Muscle of leg (tissue), 11 donors: ENCODE measurements around the gene LHFPL3. TPM values are rescaled to one million over a fixed set of nuclear protein-coding genes. Genes with fewer than 3 reads are reported as not detected.

ENCODE experiments used
- DNase-seq: peaks from one replicate; pipeline ENCODE4 v3.0.0; 2013
- H3K27ac ChIP-seq: one replicate; pipeline ENCODE4 v1.5.1; 2013; ENCODE audit warnings: mild to moderate bottlenecking, low read length, control low read depth
- H3K27me3 ChIP-seq: one replicate; pipeline ENCODE4 v1.6.1; 2013; ENCODE audit warnings: low read length; ENCODE audit not compliant: control insufficient read depth, insufficient read depth
- H3K36me3 ChIP-seq: one replicate; pipeline ENCODE4 v1.6.1; 2013; ENCODE audit warnings: low read length; ENCODE audit not compliant: control insufficient read depth, insufficient read depth
- H3K4me1 ChIP-seq: one replicate; pipeline ENCODE4 v1.6.1; 2013; ENCODE audit warnings: low read length; ENCODE audit not compliant: control insufficient read depth, insufficient read depth
- H3K4me3 ChIP-seq: one replicate; pipeline ENCODE4 v1.5.1; 2013; ENCODE audit warnings: low read length, control low read depth
- H3K9me3 ChIP-seq: replicated peaks from 2 replicates; pipeline ENCODE4 v1.6.1; 2013; ENCODE audit warnings: low read depth, low read length; ENCODE audit not compliant: control insufficient read depth
- WGBS: methylation state at CpG from one replicate; pipeline ENCODE4 v1.1.5; 2013; ENCODE audit warnings: missing lambda C conversion rate; ENCODE audit not compliant: insufficient coverage; 5-methylcytosine and 5-hydroxymethylcytosine counted together
- polyA plus RNA-seq, 8 donors: library from polyadenylated mRNA; unstranded; fragments of 120-200 nt; gene quantifications; one replicate each; pipeline versions ENCODE4 v1.2.1 to v1.2.3, GENCODE V29; 2013; ENCODE audit warnings: inconsistent platforms in 1 of 8, low replicate concordance in 1 of 8; ENCODE audit not compliant: insufficient read length in 8 of 8, insufficient read depth in 1 of 8
- total RNA-seq: library from RNA; stranded (reverse); fragments of 120-200 nt; gene quantifications from one replicate; pipeline ENCODE4 v1.2.4, GENCODE V29; 2013

The LHFPL3 gene
- total and polyA plus RNA-seq, 9 donors, result 0.06 to 0.47 (median 0.17) TPM; not detected in 6

DNA sequence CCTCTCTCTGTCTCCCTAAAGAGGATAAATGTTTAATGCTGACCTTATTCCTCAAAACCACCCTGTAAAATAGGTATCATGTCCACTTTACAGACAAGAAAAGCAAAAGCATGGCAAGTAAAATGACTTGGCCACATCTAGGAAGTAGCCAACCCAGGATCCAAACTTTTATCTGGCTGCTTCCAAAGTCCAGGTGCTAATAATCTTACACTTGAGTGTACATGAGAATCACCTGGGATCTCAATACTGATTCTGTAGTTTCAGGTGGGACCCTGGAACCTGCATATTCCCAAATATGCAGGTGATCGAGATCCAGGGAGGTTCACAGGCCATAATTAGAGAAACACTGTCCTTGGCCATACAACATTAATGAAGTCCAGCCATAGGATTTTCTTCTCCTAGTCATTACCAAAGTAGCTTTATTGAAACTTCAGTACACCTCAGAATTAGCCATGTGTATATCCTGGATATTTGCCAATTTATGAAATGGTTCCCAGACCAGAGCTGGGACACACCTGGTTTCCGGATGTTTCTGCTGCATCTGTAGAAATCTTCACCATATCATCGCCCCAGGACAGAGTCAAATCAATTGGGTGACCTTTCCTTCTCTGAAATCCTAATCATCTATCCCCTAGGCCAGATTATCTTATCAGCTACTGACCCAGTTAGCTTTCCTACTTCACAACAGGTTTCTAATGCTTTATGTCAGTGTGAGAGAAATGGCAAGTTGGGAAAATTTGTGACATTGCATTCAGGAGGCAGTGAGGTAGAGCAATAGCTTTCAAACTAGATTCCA lies 566.5 kb downstream of the LHFPL3 start:
- no peak overlapping the region for H3K27ac ChIP-seq
- H3K9me3 ChIP-seq, result no peaks in the 10 kb centered on the region
- no peaks in the 10 kb centered on the region for H3K36me3 ChIP-seq
- no peaks in the 10 kb centered on the region for H3K4me1 ChIP-seq
- no peak for DNase-seq
- 46% methylated on average over 3 of the region's 3 CpGs for WGBS
- H3K4me3 ChIP-seq, result no peak overlapping the region
- H3K27me3 ChIP-seq, result no peaks in the 10 kb centered on the region

DNA sequence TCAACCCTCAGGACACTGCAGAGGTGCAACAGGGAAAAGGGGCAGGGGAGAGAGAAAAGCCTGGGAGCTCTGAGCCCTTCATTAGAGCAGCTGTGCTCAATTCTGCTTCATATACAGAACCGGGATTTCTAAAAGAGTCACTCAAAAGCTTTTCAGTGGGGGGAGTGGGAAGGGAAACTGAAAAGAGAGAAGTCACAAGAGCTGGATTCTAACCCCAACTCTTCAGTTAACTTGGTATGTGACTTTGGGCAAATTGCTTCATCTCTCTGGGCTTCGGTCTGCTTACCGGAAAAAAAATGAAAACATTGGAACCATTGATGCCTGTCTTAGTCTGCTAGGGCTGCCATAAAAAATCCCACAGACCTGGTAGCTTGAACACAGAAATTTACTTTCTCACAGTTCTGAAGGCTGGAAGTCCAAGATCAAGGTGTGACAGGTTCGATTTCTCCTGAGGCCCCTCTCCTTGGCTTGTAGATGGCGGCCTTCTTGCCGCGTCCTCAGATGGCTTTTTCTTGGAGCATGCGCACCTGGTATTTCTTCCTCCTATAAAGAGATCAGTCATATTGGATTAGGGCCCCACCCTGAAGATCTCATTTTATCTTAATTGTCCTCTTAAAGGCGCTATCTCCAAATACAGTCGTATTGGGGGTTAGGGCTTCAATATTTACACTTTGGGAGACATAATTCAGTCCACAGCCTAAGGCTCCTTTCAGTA lies 567.3 kb downstream of the LHFPL3 start:
- H3K36me3 ChIP-seq, result no peaks in the 10 kb centered on the region
- 88% methylated on average over 3 of the region's 10 CpGs for WGBS
- no peaks in the 10 kb centered on the region for H3K27me3 ChIP-seq

DNA sequence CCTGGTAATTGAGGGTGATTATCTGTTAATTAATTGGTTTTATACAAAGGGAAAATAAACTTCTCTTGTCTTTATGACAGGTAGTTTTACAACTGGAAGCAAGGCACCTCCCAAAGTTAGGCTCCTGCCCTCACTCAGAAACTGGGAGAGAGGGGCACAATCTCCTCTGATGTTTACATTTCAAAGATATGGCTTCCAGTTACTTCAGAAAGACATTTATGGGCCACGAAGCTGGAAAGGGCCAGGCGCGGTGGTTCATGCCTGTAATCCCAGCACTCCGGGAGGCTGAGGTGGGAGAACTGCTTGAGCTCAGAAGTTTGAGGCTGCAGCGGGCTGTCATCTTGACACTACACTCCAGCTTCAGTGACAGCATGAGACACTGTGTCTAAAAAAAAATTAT lies 570.0 kb downstream of the LHFPL3 start:
- no peak for DNase-seq
- 72% methylated on average over 5 of the region's 5 CpGs for WGBS
- Histone ChIP-seq H3K4me3 (no peak overlapping the region), H3K4me1 (no peaks in the 10 kb centered on the region), H3K36me3 (no peaks in the 10 kb centered on the region), H3K27ac (no peak overlapping the region), H3K27me3 (no peaks in the 10 kb centered on the region), H3K9me3 (no peaks in the 10 kb centered on the region)

More for the DNA sequence above, 567.3 kb downstream of the LHFPL3 start:
- peak; percentile 43 for DNase-seq
- Histone ChIP-seq H3K4me3 (no peak overlapping the region), H3K27ac (no peak overlapping the region), H3K9me3 (no peaks in the 10 kb centered on the region), H3K4me1 (no peaks in the 10 kb centered on the region)

DNA sequence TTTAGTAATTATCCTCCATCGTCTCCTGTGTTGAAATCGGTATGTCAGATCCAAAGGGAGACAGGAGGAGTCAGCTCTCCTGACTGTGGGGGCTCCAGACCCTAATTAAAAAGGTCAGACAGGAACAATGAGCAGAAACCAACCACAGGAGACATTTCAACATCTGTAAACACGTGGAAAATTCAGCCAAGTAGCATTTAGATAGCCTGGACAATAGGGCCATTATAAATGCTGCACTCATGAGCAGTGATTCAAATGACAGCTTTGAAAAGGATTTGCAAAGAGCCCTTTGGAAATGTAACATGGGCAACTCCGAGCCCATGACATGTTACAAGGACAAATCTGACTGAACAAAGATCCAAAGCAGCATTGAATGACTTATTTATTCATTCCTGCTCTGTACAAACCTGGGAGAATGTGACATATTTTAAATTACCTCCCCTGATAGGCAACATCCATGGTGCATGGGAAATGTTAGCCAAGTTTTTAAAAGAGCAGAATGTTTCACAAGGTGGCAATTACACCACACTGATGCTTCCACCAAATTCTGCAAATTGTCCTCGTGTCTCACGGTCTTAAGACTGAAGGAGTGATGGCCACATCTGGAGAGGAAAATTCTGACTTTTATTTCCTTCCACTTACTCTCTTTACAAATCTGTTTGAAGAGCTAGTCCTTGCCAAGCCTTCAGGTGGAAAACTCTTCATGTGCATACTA lies 572.3 kb downstream of the LHFPL3 start:
- Histone ChIP-seq H3K9me3 (no peaks in the 10 kb centered on the region), H3K27me3 (no peaks in the 10 kb centered on the region), H3K4me1 (no peaks in the 10 kb centered on the region), H3K36me3 (no peaks in the 10 kb centered on the region), H3K4me3 (no peak overlapping the region), H3K27ac (no peak overlapping the region)
- DNase-seq, result no peak
- WGBS, result 37% methylated on average over 2 of the region's 6 CpGs

DNA sequence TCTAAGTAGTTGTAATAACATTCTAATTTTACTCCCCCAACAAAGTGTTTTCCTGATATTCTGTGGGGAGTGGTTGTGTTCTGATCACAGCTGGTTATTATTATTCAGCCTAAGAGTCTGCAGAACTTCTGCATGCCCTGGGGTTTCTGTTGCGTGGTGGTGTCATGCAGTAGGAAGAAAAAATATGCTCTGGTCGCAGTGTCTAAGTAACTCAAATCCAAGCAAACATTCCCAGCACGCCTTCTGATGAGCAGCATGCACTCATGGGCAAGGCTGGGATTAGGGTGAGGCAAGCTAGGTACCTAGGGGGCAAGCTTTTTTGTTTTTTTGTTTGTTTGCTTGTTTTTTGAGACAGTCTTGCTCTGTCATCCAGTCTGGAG lies 572.8 kb downstream of the LHFPL3 start:
- Histone ChIP-seq H3K27me3 (no peaks in the 10 kb centered on the region), H3K27ac (no peak overlapping the region), H3K36me3 (no peaks in the 10 kb centered on the region), H3K4me1 (no peaks in the 10 kb centered on the region), H3K9me3 (no peaks in the 10 kb centered on the region), H3K4me3 (no peak overlapping the region)
- no peak for DNase-seq
- WGBS, result no CpG with 5 or more reads among the region's 3 CpGs

DNA sequence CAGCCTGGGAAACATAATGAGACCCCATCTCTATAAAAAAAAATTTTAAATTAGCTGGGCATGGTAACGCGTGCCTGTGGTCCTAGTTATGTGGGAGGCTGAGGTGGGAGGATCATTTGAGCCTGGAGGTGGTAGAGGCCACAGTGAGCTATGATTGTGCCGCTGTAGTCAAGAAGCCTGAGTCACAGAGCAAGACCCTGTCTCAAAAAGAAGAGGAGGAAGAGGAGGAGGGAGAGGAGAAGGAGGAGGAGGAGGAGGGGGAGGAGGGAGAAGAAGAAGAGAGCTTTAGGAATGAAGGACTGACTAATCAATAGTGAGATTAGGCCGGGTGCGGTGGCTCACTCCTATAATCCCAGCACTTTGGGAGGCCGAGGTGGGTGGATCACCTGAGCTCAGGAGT lies 573.8 kb downstream of the LHFPL3 start:
- DNase-seq, result no peak
- H3K4me1 ChIP-seq, result no peaks in the 10 kb centered on the region
- no peaks in the 10 kb centered on the region for H3K9me3 ChIP-seq

DNA sequence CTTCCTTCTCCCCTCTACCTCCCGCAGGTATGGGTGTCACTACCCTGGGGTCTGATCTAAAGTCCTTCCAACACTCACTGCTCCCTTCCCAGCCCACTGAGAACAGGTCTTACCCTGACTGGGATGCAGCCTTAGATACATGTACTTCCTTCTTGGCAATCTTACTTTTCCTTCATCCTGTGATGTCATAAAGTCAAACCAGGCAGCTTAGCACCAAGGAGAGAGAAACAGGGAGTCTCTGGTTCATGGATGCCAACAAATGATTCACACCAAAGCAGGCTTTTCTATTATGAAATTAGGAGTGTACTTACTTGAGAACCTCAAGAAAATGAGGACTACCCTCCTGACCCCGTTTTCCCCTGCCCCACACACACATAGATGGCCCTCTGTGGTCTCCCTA lies 574.6 kb downstream of the LHFPL3 start:
- 91% methylated on average over 1 of the region's 2 CpGs for WGBS

More for the DNA sequence above, 573.8 kb downstream of the LHFPL3 start:
- Histone ChIP-seq H3K27me3 (no peaks in the 10 kb centered on the region), H3K4me3 (no peak overlapping the region), H3K36me3 (no peaks in the 10 kb centered on the region), H3K27ac (no peak overlapping the region)
- 95% methylated on average over 6 of the region's 6 CpGs for whole genome bisulfite sequencing

DNA sequence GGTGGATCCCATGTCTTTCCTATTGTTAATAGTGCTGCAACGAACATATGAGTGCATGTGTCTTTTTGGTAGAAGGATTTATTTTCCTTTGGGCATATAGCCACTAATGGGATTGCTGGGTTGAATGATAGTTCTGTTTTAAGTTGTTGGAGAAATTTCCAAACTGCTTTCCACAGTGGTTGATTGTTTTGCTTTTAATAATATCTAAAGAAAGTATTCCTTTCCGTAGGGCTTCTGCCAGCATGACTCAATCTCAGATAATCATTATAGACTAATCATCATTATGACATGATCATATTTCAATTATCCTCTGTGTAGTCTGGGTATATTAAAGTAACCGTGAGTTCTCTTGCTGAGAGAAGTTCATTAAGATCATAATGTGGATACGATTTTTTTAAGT lies 575.4 kb downstream of the LHFPL3 start:
- no peaks in the 10 kb centered on the region for H3K9me3 ChIP-seq
- H3K4me3 ChIP-seq, result no peak overlapping the region
- no peaks in the 10 kb centered on the region for H3K27me3 ChIP-seq
- H3K4me1 ChIP-seq, result no peaks in the 10 kb centered on the region
- no peak for DNase-seq
- H3K27ac ChIP-seq, result no peak overlapping the region
- WGBS, result no CpG with 5 or more reads among the region's 4 CpGs
- no peaks in the 10 kb centered on the region for H3K36me3 ChIP-seq

More for the DNA sequence above, 574.6 kb downstream of the LHFPL3 start:
- Histone ChIP-seq H3K27me3 (no peaks in the 10 kb centered on the region), H3K4me1 (no peaks in the 10 kb centered on the region), H3K9me3 (no peaks in the 10 kb centered on the region), H3K36me3 (no peaks in the 10 kb centered on the region), H3K4me3 (no peak overlapping the region), H3K27ac (no peak overlapping the region)
- no peak for DNase-seq

DNA sequence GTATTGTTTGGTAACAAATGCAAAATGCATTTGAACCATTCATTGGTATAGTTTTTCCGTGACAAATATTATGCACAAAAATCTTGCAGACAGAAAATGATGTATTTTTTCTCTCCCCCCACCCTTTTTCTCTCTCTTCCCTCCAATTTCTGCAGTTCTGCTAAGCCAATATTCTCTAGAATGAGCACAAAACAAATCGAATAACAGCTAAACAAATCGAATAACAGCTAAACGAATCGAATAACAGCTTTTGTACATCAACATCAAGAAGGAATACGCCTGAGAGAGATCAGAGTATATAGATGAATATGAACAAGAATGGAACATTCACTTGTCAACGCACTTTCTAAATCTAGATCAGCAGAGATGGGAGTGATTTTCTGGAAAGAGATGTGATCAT lies 577.6 kb downstream of the LHFPL3 start:
- WGBS, result no CpG with 5 or more reads among the region's 7 CpGs
- no peak overlapping the region for H3K4me3 ChIP-seq

DNA sequence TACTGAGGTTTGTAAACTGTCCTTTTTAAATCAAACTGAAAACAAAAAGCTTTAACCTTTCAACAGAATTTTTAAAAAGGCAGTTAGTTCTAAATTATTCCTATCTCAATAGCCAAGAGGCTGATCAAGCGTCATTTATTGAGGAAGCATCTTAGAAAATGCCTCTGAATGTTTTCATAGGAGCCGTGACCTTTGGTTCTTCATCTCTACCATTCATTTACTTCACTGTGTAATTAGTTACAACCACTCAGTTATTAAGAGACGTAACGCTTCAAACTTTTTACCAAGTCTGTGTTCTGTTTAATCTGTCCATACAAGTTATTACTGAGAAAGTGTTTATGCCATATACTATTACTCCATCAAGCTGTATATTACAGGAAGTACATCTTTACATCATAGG lies 578.2 kb downstream of the LHFPL3 start:
- WGBS, result no CpG with 5 or more reads among the region's 4 CpGs

More for the DNA sequence above, 577.6 kb downstream of the LHFPL3 start:
- H3K9me3 ChIP-seq, result no peaks in the 10 kb centered on the region
- H3K4me1 ChIP-seq, result no peaks in the 10 kb centered on the region
- no peaks in the 10 kb centered on the region for H3K36me3 ChIP-seq
- DNase-seq, result no peak
- no peaks in the 10 kb centered on the region for H3K27me3 ChIP-seq
- H3K27ac ChIP-seq, result no peak overlapping the region

More for the DNA sequence above, 578.2 kb downstream of the LHFPL3 start:
- no peak for DNase-seq
- H3K27ac ChIP-seq, result no peak overlapping the region
- H3K36me3 ChIP-seq, result no peaks in the 10 kb centered on the region
- no peak overlapping the region for H3K4me3 ChIP-seq
- no peaks in the 10 kb centered on the region for H3K9me3 ChIP-seq
- H3K4me1 ChIP-seq, result no peaks in the 10 kb centered on the region
- no peaks in the 10 kb centered on the region for H3K27me3 ChIP-seq
